ENCODE data around the gene KRT27.

GRCh38 chr17:40793832-40794231, 11.5 kb upstream of the KRT27 start:
- TF ChIP-seq CTCF (IDR thresholded peaks at IDR 0.05) (no peak), POLR2A (IDR thresholded peaks at IDR 0.05) (no peak)
